GM10266 (cell line): ENCODE results near the gene KHDC1L.
"Not testable (repeated sequence)": the region's sequence is repeated elsewhere in the genome, so short reads cannot be mapped to it uniquely, and the experiment has no call there.

ENCODE experiments used
- DNase-seq: peaks from one replicate; pipeline ENCODE4 v3.0.0; 2012; ENCODE audit errors: extremely low spot score
- CTCF ChIP-seq: IDR thresholded peaks from 2 replicates; pipeline ENCODE4 v1.5.1; 2012; ENCODE audit warnings: mild to moderate bottlenecking, low read depth; ENCODE audit not compliant: control insufficient read depth, insufficient read depth; ENCODE audit errors: missing control alignments

KHDC1L gene

GRCh38 chr6:73250016-73250415, 24.7 kb upstream of the KHDC1L start:
- DNase-seq = no peak
- TF ChIP-seq CTCF = no peak

GRCh38 chr6:73248192-73248903, 23.1 kb upstream of the KHDC1L start:
- TF ChIP-seq CTCF = no peak
- no peak for DNase-seq

GRCh38 chr6:73242001-73242400, 16.7 kb upstream of the KHDC1L start:
- TF ChIP-seq CTCF = no peak
- no peak for DNase-seq

- no peak for TF ChIP-seq CTCF
- DNase-seq = no peak
Observed at GRCh38 chr6:73240730-73241129, 15.4 kb upstream of the KHDC1L start.

- DNase-seq = no peak
- no peak for TF ChIP-seq CTCF
Observed at GRCh38 chr6:73236144-73236750, 11.0 kb upstream of the KHDC1L start.

- no peak for TF ChIP-seq CTCF
- DNase-seq = no peak
Observed at GRCh38 chr6:73234733-73235132, 9.4 kb upstream of the KHDC1L start.

GRCh38 chr6:73233971-73234370, 8.7 kb upstream of the KHDC1L start:
- DNase-seq = not testable (repeated sequence)

- no peak for DNase-seq
- no peak for TF ChIP-seq CTCF
Observed at GRCh38 chr6:73233048-73233447, 7.8 kb upstream of the KHDC1L start.
